ENCODE results near the gene ZDHHC19. TPM values are rescaled to one million over a fixed set of nuclear protein-coding genes. Genes with fewer than 3 reads are reported as not detected.
A peak's percentile ranks its signal among the peaks of the same experiment; 100 is the strongest.

The ZDHHC19 gene
- total RNA-seq, 2 experiments from 2014 or later, result not detected

GRCh38 chr3:196219970-196220311 is 8.7 kb upstream of the ZDHHC19 start:
- ATAC-seq (ENCODE audit: poor library complexity) (no peak), DNase-seq (no peak)
- POLR2A ChIA-PET, result interaction anchor here (2.3 to 2.8 kb wide), 2 partner anchors 14 to 40 kb away, joined by 6 to 12 read pairs; no protein-coding TSS in a partner anchor
- intact Hi-C loops (cut with DNase I, micrococcal nuclease), result loop anchor here in 1 of 2 experiments (1.0 kb wide), 1 partner anchor 41 kb away; no protein-coding TSS in a partner anchor
- Histone ChIP-seq H3K4me1 (ENCODE audit: insufficient read depth, low read length) (peaks cover 16% of the 10 kb centered on the region), H3K9me3 (ENCODE audit: control insufficient read depth in 1 of 2, insufficient read depth in 1 of 2, low read length in 2 of 2) (no peaks in the 10 kb centered on the region), H3K4me3 (ENCODE audit: low read length) (no peak overlapping the region), H3K27me3 (ENCODE audit: control insufficient read depth in 1 of 2, insufficient read depth in 2 of 2, low read length in 2 of 2) (no peaks in the 10 kb centered on the region), H3K36me3 (ENCODE audit: insufficient read depth, low read length) (no peaks in the 10 kb centered on the region), H3K27ac (ENCODE audit: low read depth in 1 of 2, low read length in 2 of 2) (no peak overlapping the region)
- Mint-ChIP-seq H3K4me3 (peak overlapping the region; percentile 66), H3K36me3 (ENCODE audit: low read depth) (no peaks in the 10 kb centered on the region), H3K27me3 (no peaks in the 10 kb centered on the region), H3K4me1 (ENCODE audit: low read depth) (peaks cover 10% of the 10 kb centered on the region), H3K9me3 (no peaks in the 10 kb centered on the region), H3K27ac (peak overlapping the region; percentile 82)
- no peak for TF ChIP-seq CTCF (IDR thresholded peaks at IDR 0.05)
- CTCF ChIA-PET, result interaction anchor here (0.6 kb wide), 1 partner anchor 19 kb away, joined by 4 read pairs; no protein-coding TSS in a partner anchor

GRCh38 chr3:196219194-196219969 is 8.2 kb upstream of the ZDHHC19 start:
- TF ChIP-seq CTCF (IDR thresholded peaks at IDR 0.05), result no peak
- no peaks in the 10 kb centered on the region for H3K9me3 ChIP-seq (ENCODE audit: control insufficient read depth in 1 of 2, insufficient read depth in 1 of 2, low read length in 2 of 2)
- ChIA-PET POLR2A (interaction anchor here (1.0 to 2.8 kb wide), 6 partner anchors 10 to 723 kb away, joined by 3 to 12 read pairs (median 4); partner anchors contain the start of gene NCBP2), CTCF (interaction anchor here (0.6 to 1.1 kb wide), 2 partner anchors 19 to 40 kb away, joined by 3 to 4 read pairs; no protein-coding TSS in a partner anchor)
- H3K4me1 Mint-ChIP-seq (ENCODE audit: low read depth), result peaks cover 10% of the 10 kb centered on the region
- ATAC-seq (ENCODE audit: poor library complexity) (peak; percentile 97), DNase-seq (peak; percentile 53 to 84 (median 68))
- H3K36me3 Mint-ChIP-seq (ENCODE audit: low read depth), result no peaks in the 10 kb centered on the region
- peak overlapping the region; percentile 66 for H3K4me3 Mint-ChIP-seq
- peak overlapping the region in 1 of 2 donors; percentile 14 for H3K27ac ChIP-seq (ENCODE audit: low read depth in 1 of 2, low read length in 2 of 2)
- intact Hi-C loops (cut with DNase I, micrococcal nuclease), result loop anchor here in 1 of 2 experiments (1.0 kb wide), 1 partner anchor 40 kb away; no protein-coding TSS in a partner anchor
- peak overlapping the region; percentile 51 for H3K4me3 ChIP-seq (ENCODE audit: low read length)
- H3K27me3 Mint-ChIP-seq, result no peaks in the 10 kb centered on the region
- H3K27ac Mint-ChIP-seq, result peak overlapping the region; percentile 82
- no peaks in the 10 kb centered on the region for H3K36me3 ChIP-seq (ENCODE audit: insufficient read depth, low read length)
- H3K27me3 ChIP-seq (ENCODE audit: control insufficient read depth in 1 of 2, insufficient read depth in 2 of 2, low read length in 2 of 2), result no peaks in the 10 kb centered on the region
- H3K4me1 ChIP-seq (ENCODE audit: insufficient read depth, low read length), result peaks cover 16% of the 10 kb centered on the region
- no peaks in the 10 kb centered on the region for H3K9me3 Mint-ChIP-seq

- Histone ChIP-seq H3K4me3 (ENCODE audit: low read length) (no peak overlapping the region), H3K9me3 (ENCODE audit: control insufficient read depth in 1 of 2, insufficient read depth in 1 of 2, low read length in 2 of 2) (no peaks in the 10 kb centered on the region), H3K4me1 (ENCODE audit: insufficient read depth, low read length) (peaks cover 16% of the 10 kb centered on the region), H3K27ac (ENCODE audit: low read depth in 1 of 2, low read length in 2 of 2) (no peak overlapping the region), H3K36me3 (ENCODE audit: insufficient read depth, low read length) (no peaks in the 10 kb centered on the region), H3K27me3 (ENCODE audit: control insufficient read depth in 1 of 2, insufficient read depth in 2 of 2, low read length in 2 of 2) (no peaks in the 10 kb centered on the region)
- Mint-ChIP-seq H3K27ac (no peak overlapping the region), H3K9me3 (no peaks in the 10 kb centered on the region), H3K36me3 (ENCODE audit: low read depth) (no peaks in the 10 kb centered on the region), H3K27me3 (no peaks in the 10 kb centered on the region), H3K4me1 (ENCODE audit: low read depth) (peaks cover 10% of the 10 kb centered on the region), H3K4me3 (no peak overlapping the region)
- intact Hi-C loops (cut with DNase I, micrococcal nuclease), result no loop called here
- no peak for DNase-seq
- CTCF ChIA-PET, result interaction anchor here (0.7 to 1.1 kb wide), 2 partner anchors 39 to 421 kb away, joined by 3 read pairs; no protein-coding TSS in a partner anchor
- POLR2A ChIA-PET, result interaction anchor here (1.4 to 2.8 kb wide), 3 partner anchors 11 to 38 kb away, joined by 3 to 12 read pairs (median 6); no protein-coding TSS in a partner anchor
- no peak for TF ChIP-seq CTCF (IDR thresholded peaks at IDR 0.05)
- no peak for ATAC-seq (ENCODE audit: poor library complexity)
Measured at GRCh38 chr3:196218155-196218712, 7.0 kb upstream of the ZDHHC19 start.

Data from CD4-positive, alpha-beta T cell (primary cell).